Activated naive CD8-positive, alpha-beta T cell treated with anti-CD3 and anti-CD28 coated beads, Interleukin-2, amount 50 U/mL, for 24 hours (primary cell): ENCODE data around the gene LMF1.

Source experiments
- ATAC-seq: fragments of 150-1000 bp; cut with Tn5 transposase; one replicate; pipeline ENCODE4 v1.10.0; 2021
- DNase-seq: peaks from one replicate; pipeline ENCODE4 v3.0.0; 2021
- H3K27ac Mint-ChIP-seq: one replicate; pipeline ENCODE4 v1.8.0; 2021; ENCODE audit warnings: mild to moderate bottlenecking, mixed read lengths
- H3K27me3 Mint-ChIP-seq: one replicate; pipeline ENCODE4 v1.8.0; 2021; ENCODE audit warnings: mixed read lengths
- H3K36me3 Mint-ChIP-seq: one replicate; pipeline ENCODE4 v1.8.0; 2021; ENCODE audit warnings: low read depth, mixed read lengths
- H3K4me1 Mint-ChIP-seq: one replicate; pipeline ENCODE4 v1.8.0; 2021; ENCODE audit warnings: mixed read lengths
- H3K4me3 Mint-ChIP-seq: one replicate; pipeline ENCODE4 v1.8.0; 2021; ENCODE audit warnings: mild to moderate bottlenecking, moderate library complexity, mixed read lengths
- H3K9me3 Mint-ChIP-seq: one replicate; pipeline ENCODE4 v1.8.0; 2021; ENCODE audit warnings: mixed read lengths

LMF1 gene

GRCh38 chr16:984121-984694, 13.4 kb upstream of the LMF1 start:
- Mint-ChIP-seq H3K4me1 (peaks cover 12% of the 10 kb centered on the region), H3K27me3 (peaks cover 10% of the 10 kb centered on the region), H3K27ac (no peak overlapping the region), H3K36me3 (no peaks in the 10 kb centered on the region), H3K9me3 (no peaks in the 10 kb centered on the region), H3K4me3 (no peak overlapping the region)
- DNase-seq: no peak
- ATAC-seq: no peak

- ATAC-seq: no peak
- no peaks in the 10 kb centered on the region for H3K36me3 Mint-ChIP-seq
- peaks cover 10% of the 10 kb centered on the region for H3K27me3 Mint-ChIP-seq
Measured at GRCh38 chr16:983044-984030, 12.6 kb upstream of the LMF1 start.

GRCh38 chr16:982145-983043, 11.6 kb upstream of the LMF1 start:
- Mint-ChIP-seq H3K4me3 (peak overlapping the region; percentile 26), H3K27ac (no peak overlapping the region), H3K27me3 (peaks cover 10% of the 10 kb centered on the region), H3K36me3 (no peaks in the 10 kb centered on the region), H3K9me3 (no peaks in the 10 kb centered on the region), H3K4me1 (peaks cover 14% of the 10 kb centered on the region)
- no peak for DNase-seq
- ATAC-seq: no peak

More at GRCh38 chr16:983044-984030, 12.6 kb upstream of the LMF1 start:
- no peak for DNase-seq
- Mint-ChIP-seq H3K4me3 (peak overlapping the region; percentile 26), H3K4me1 (peaks cover 12% of the 10 kb centered on the region), H3K9me3 (no peaks in the 10 kb centered on the region), H3K27ac (no peak overlapping the region)

- peaks cover 13% of the 10 kb centered on the region for H3K4me1 Mint-ChIP-seq
- H3K4me3 Mint-ChIP-seq: peak within 1 kb of the TSS; percentile 70
- H3K27me3 Mint-ChIP-seq: peaks cover 10% of the 10 kb centered on the region
- no peaks in the 10 kb centered on the region for H3K9me3 Mint-ChIP-seq
- DNase-seq (no peak), ATAC-seq (no peak)
- H3K36me3 Mint-ChIP-seq: no peaks in the 10 kb centered on the region
- no peak within 1 kb of the TSS for H3K27ac Mint-ChIP-seq
Measured at GRCh38 chr16:981695-982144, 10.9 kb upstream of the LMF1 start, which contains the start of gene SOX8. Gene SOX8, plus strand, starts transcription at chr16:981770. Its CDS starts 153 bp downstream, at chr16:981923.

GRCh38 chr16:980595-980854, 9.7 kb upstream of the LMF1 start:
- H3K27ac Mint-ChIP-seq: no peak overlapping the region
- H3K27me3 Mint-ChIP-seq: peaks cover 10% of the 10 kb centered on the region
- no peak for ATAC-seq

GRCh38 chr16:979859-980594, 9.2 kb upstream of the LMF1 start:
- ATAC-seq (no peak), DNase-seq (no peak)
- H3K4me1 Mint-ChIP-seq: peaks cover 3% of the 10 kb centered on the region
- no peak overlapping the region for H3K27ac Mint-ChIP-seq
- H3K36me3 Mint-ChIP-seq: no peaks in the 10 kb centered on the region
- no peaks in the 10 kb centered on the region for H3K9me3 Mint-ChIP-seq
- no peak overlapping the region for H3K4me3 Mint-ChIP-seq
- H3K27me3 Mint-ChIP-seq: peaks cover 10% of the 10 kb centered on the region

More at GRCh38 chr16:980595-980854, 9.7 kb upstream of the LMF1 start:
- no peaks in the 10 kb centered on the region for H3K9me3 Mint-ChIP-seq
- no peak for DNase-seq
- H3K36me3 Mint-ChIP-seq: no peaks in the 10 kb centered on the region
- H3K4me1 Mint-ChIP-seq: peaks cover 3% of the 10 kb centered on the region
- H3K4me3 Mint-ChIP-seq: no peak overlapping the region

- Mint-ChIP-seq H3K9me3 (no peaks in the 10 kb centered on the region), H3K4me3 (no peak overlapping the region), H3K27me3 (peaks cover 10% of the 10 kb centered on the region), H3K27ac (no peak overlapping the region), H3K4me1 (peaks cover 3% of the 10 kb centered on the region), H3K36me3 (no peaks in the 10 kb centered on the region)
- DNase-seq (no peak), ATAC-seq (no peak)
Measured at GRCh38 chr16:979147-979546, 8.4 kb upstream of the LMF1 start.

GRCh38 chr16:978403-978802, 7.6 kb upstream of the LMF1 start:
- Mint-ChIP-seq H3K9me3 (no peaks in the 10 kb centered on the region), H3K36me3 (no peaks in the 10 kb centered on the region), H3K27me3 (peaks cover 10% of the 10 kb centered on the region), H3K4me3 (no peak overlapping the region), H3K27ac (no peak overlapping the region), H3K4me1 (peaks cover 3% of the 10 kb centered on the region)
- DNase-seq (no peak), ATAC-seq (no peak)

- Mint-ChIP-seq H3K4me1 (peaks cover 3% of the 10 kb centered on the region), H3K36me3 (no peaks in the 10 kb centered on the region), H3K27me3 (peaks cover 10% of the 10 kb centered on the region), H3K4me3 (no peak overlapping the region), H3K27ac (peak overlapping the region; percentile 15), H3K9me3 (no peaks in the 10 kb centered on the region)
- DNase-seq (no peak), ATAC-seq (no peak)
Measured at GRCh38 chr16:977896-978295, 7.1 kb upstream of the LMF1 start.

GRCh38 chr16:977081-977701, 6.4 kb upstream of the LMF1 start:
- Mint-ChIP-seq H3K4me1 (peaks cover 3% of the 10 kb centered on the region), H3K4me3 (no peak overlapping the region), H3K36me3 (no peaks in the 10 kb centered on the region), H3K27ac (no peak overlapping the region), H3K27me3 (peaks cover 7% of the 10 kb centered on the region), H3K9me3 (no peaks in the 10 kb centered on the region)
- ATAC-seq: no peak
- no peak for DNase-seq

GRCh38 chr16:976389-976931, 5.7 kb upstream of the LMF1 start:
- Mint-ChIP-seq H3K9me3 (no peaks in the 10 kb centered on the region), H3K4me3 (no peak overlapping the region), H3K36me3 (no peaks in the 10 kb centered on the region), H3K27me3 (peaks cover 9% of the 10 kb centered on the region), H3K4me1 (peaks cover 5% of the 10 kb centered on the region), H3K27ac (no peak overlapping the region)
- ATAC-seq: no peak
- no peak for DNase-seq

GRCh38 chr16:975291-975690, 4.5 kb upstream of the LMF1 start:
- Mint-ChIP-seq H3K4me1 (peaks cover 4% of the 10 kb centered on the region), H3K4me3 (no peak overlapping the region), H3K27ac (no peak overlapping the region), H3K27me3 (peaks cover 9% of the 10 kb centered on the region), H3K9me3 (no peaks in the 10 kb centered on the region), H3K36me3 (no peaks in the 10 kb centered on the region)
- ATAC-seq (no peak), DNase-seq (no peak)

GRCh38 chr16:974611-975261, 4.0 kb upstream of the LMF1 start:
- H3K27ac Mint-ChIP-seq: no peak overlapping the region
- H3K4me1 Mint-ChIP-seq: peaks cover 5% of the 10 kb centered on the region

More at GRCh38 chr16:974611-975261, 4.0 kb upstream of the LMF1 start:
- no peak overlapping the region for H3K4me3 Mint-ChIP-seq
- no peak for DNase-seq
- no peaks in the 10 kb centered on the region for H3K9me3 Mint-ChIP-seq
- H3K27me3 Mint-ChIP-seq: peaks cover 6% of the 10 kb centered on the region
- no peak for ATAC-seq
- H3K36me3 Mint-ChIP-seq: no peaks in the 10 kb centered on the region
